Endodermal cell (in vitro differentiated cells): Measurements from ENCODE around the gene FRRS1L. TPM values are rescaled to one million over a fixed set of nuclear protein-coding genes. Genes with fewer than 3 reads are reported as not detected.
A peak's percentile ranks its signal among the peaks of the same experiment; 100 is the strongest.

Experiments
- DNase-seq: peaks from one replicate; pipeline ENCODE4 v3.0.0-alpha.2; 2017
- H3K27ac ChIP-seq: 2 replicates; pipeline ENCODE4 v1.5.1; 2013; ENCODE audit warnings: mild to moderate bottlenecking, low read depth, low read length, moderate library complexity
- H3K27me3 ChIP-seq: 2 replicates; pipeline ENCODE4 v1.6.1; 2013; ENCODE audit warnings: mild to moderate bottlenecking, low read length, moderate library complexity; ENCODE audit not compliant: insufficient read depth, control insufficient read depth, poor library complexity, severe bottlenecking
- H3K36me3 ChIP-seq: 2 replicates; pipeline ENCODE4 v1.7.0; 2013; ENCODE audit warnings: mild to moderate bottlenecking, low read length, moderate library complexity; ENCODE audit not compliant: control insufficient read depth, insufficient read depth
- H3K4me1 ChIP-seq: one replicate; pipeline ENCODE4 v1.7.0; 2013; ENCODE audit warnings: low read length; ENCODE audit not compliant: control insufficient read depth, insufficient read depth
- H3K4me3 ChIP-seq: 2 replicates; pipeline ENCODE4 v1.5.1; 2013; ENCODE audit warnings: mild to moderate bottlenecking, low read length, moderate library complexity
- H3K9ac ChIP-seq: 2 replicates; pipeline ENCODE4 v1.6.1; 2013; ENCODE audit warnings: mild to moderate bottlenecking, low read length, moderate library complexity; ENCODE audit not compliant: poor library complexity, severe bottlenecking; ENCODE audit errors: extremely low read depth
- H3K9me3 ChIP-seq: 2 replicates; pipeline ENCODE4 v1.6.1; 2013; ENCODE audit warnings: mild to moderate bottlenecking, low read length, moderate library complexity; ENCODE audit not compliant: control insufficient read depth
- H3K27ac Mint-ChIP-seq: 2 replicates; pipeline ENCODE4 v1.8.0; 2020; ENCODE audit warnings: mixed read lengths
- H3K27me3 Mint-ChIP-seq: 2 replicates; pipeline ENCODE4 v1.8.0; 2021; ENCODE audit warnings: mild to moderate bottlenecking, mixed read lengths; ENCODE audit not compliant: insufficient read depth
- H3K36me3 Mint-ChIP-seq: 2 replicates; pipeline ENCODE4 v1.8.0; 2020; ENCODE audit warnings: low read depth, mixed read lengths
- H3K4me1 Mint-ChIP-seq: 2 replicates; pipeline ENCODE4 v1.8.0; 2020; ENCODE audit warnings: mixed read lengths
- H3K4me3 Mint-ChIP-seq: 2 replicates; pipeline ENCODE4 v1.8.0; 2020; ENCODE audit warnings: mild to moderate bottlenecking, moderate library complexity, mixed read lengths
- H3K9me3 Mint-ChIP-seq: 2 replicates; pipeline ENCODE4 v1.8.0; 2020; ENCODE audit warnings: mild to moderate bottlenecking, mixed read lengths
- CTCF ChIP-seq: fragments of 200-600 bp; sonication (generic); conservative IDR thresholded peaks from 2 replicates; pipeline ENCODE4 v1.5.0; 2021; ENCODE audit warnings: antibody characterized with exemption, mild to moderate bottlenecking
- WGBS, 2 experiments: methylation state at CpG; one replicate each; pipeline versions ENCODE4 v1.1.5 to v1.1.7; 2013; ENCODE audit warnings: missing lambda C conversion rate in 2 of 2, mixed read lengths in 1 of 2; ENCODE audit not compliant: insufficient coverage in 1 of 2, insufficient read length in 1 of 2; 5-methylcytosine and 5-hydroxymethylcytosine counted together
- total RNA-seq, 2 donors: library from RNA; stranded (reverse); fragmentation: NEBNext Ultra II Directional in 1 of 2; extraction: Animal tissue kit (Norgen Biotek cat#: 25700) in 1 of 2; gene quantifications; 2 replicates in 1 of 2; 3 replicates in 1 of 2; pipeline ENCODE4 v1.2.1, GENCODE V29; 2021

The FRRS1L gene
- total RNA-seq, 2 donors from 2014 or later: 1.5 to 1.8 TPM

DNA sequence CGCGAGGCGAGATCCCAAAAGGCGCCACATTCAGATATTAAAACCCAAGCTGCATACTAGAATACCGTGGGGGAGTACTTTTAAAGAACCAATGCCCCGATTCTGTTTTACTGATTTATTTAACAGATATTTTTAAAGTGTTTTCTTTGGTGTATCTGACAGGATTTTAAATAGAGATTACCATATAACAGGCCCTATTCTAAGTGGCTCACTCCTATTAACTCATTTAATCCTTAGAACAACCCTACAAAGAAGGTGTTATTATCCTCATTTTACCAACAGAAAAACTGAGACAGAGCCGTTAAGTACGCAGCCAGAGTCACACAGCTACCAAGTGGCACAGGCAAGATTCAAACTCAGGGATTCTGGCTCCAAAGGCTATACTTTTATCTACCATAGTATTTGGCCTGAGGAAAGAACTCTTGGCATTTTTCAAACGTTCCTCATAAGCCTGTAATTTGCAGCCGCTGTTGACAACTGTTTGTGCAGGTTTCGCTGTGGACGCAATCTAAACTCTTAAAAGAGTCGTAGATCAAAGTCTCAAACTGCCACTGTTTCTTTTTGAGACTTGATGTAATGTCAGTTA lies 46.8 kb downstream of the FRRS1L start:
- H3K4me1 ChIP-seq: peaks cover 13% of the 10 kb centered on the region
- WGBS, 2 experiments: 38 to 58% methylated on average over 8 to 13 of the region's 13 CpGs
- peaks cover 37% of the 10 kb centered on the region for H3K4me1 Mint-ChIP-seq
- no peaks in the 10 kb centered on the region for H3K9me3 ChIP-seq
- peaks cover 9% of the 10 kb centered on the region for H3K27me3 Mint-ChIP-seq
- H3K4me3 Mint-ChIP-seq: peak overlapping the region; percentile 91
- TF ChIP-seq CTCF: no peak
- H3K27ac Mint-ChIP-seq: no peak overlapping the region
- peaks cover 9% of the 10 kb centered on the region for H3K36me3 Mint-ChIP-seq
- H3K27me3 ChIP-seq: no peaks in the 10 kb centered on the region
- H3K27ac ChIP-seq: no peak overlapping the region
- peak; percentile 42 for DNase-seq
- H3K9ac ChIP-seq: no peak overlapping the region
- H3K36me3 ChIP-seq: no peaks in the 10 kb centered on the region
- H3K9me3 Mint-ChIP-seq: no peaks in the 10 kb centered on the region
- peak overlapping the region; percentile 95 for H3K4me3 ChIP-seq

- Histone ChIP-seq H3K4me3 (peak within 1 kb of the TSS; percentile 95), H3K9me3 (no peaks in the 10 kb centered on the region), H3K27ac (peak within 1 kb of the TSS; percentile 93), H3K27me3 (no peaks in the 10 kb centered on the region), H3K4me1 (peaks cover 13% of the 10 kb centered on the region), H3K9ac (peak within 1 kb of the TSS; percentile 66), H3K36me3 (no peaks in the 10 kb centered on the region)
- Mint-ChIP-seq H3K27me3 (peaks cover 5% of the 10 kb centered on the region), H3K4me3 (peak within 1 kb of the TSS; percentile 91), H3K27ac (peak within 1 kb of the TSS; percentile 95), H3K4me1 (peaks cover 39% of the 10 kb centered on the region), H3K9me3 (no peaks in the 10 kb centered on the region), H3K36me3 (peaks cover 9% of the 10 kb centered on the region)
- WGBS, 2 experiments: 0 to 2% methylated on average over 19 to 88 of the region's 88 CpGs
- peak; percentile 23 for TF ChIP-seq CTCF
- DNase-seq: peak; percentile 98
Measured at GRCh38 chr9:109119439-109120203, 47.4 kb downstream of the FRRS1L start, which contains the start of gene TMEM245. TSS of gene TMEM245 (minus strand) at chr9:109119947. CDS start at chr9:109119913, 34 bp downstream.

- DNase-seq: peak; percentile 83
- Mint-ChIP-seq H3K4me1 (peaks cover 42% of the 10 kb centered on the region), H3K9me3 (no peaks in the 10 kb centered on the region), H3K36me3 (peaks cover 9% of the 10 kb centered on the region), H3K4me3 (peak overlapping the region; percentile 91), H3K27me3 (peaks cover 5% of the 10 kb centered on the region), H3K27ac (peak overlapping the region; percentile 95)
- peak overlapping the region; percentile 93 for H3K27ac ChIP-seq
- H3K9ac ChIP-seq: peak overlapping the region; percentile 66
- H3K27me3 ChIP-seq: no peaks in the 10 kb centered on the region
- H3K9me3 ChIP-seq: no peaks in the 10 kb centered on the region
- peaks cover 13% of the 10 kb centered on the region for H3K4me1 ChIP-seq
- H3K4me3 ChIP-seq: peak overlapping the region; percentile 95
- TF ChIP-seq CTCF: no peak
- H3K36me3 ChIP-seq: no peaks in the 10 kb centered on the region
- WGBS, 2 experiments: 0% methylated on average over 5 to 29 of the region's 29 CpGs
Measured at GRCh38 chr9:109118808-109119438, 48.1 kb downstream of the FRRS1L start.
